Measurements from ENCODE around the gene CD46.

The CD46 gene

DNA sequence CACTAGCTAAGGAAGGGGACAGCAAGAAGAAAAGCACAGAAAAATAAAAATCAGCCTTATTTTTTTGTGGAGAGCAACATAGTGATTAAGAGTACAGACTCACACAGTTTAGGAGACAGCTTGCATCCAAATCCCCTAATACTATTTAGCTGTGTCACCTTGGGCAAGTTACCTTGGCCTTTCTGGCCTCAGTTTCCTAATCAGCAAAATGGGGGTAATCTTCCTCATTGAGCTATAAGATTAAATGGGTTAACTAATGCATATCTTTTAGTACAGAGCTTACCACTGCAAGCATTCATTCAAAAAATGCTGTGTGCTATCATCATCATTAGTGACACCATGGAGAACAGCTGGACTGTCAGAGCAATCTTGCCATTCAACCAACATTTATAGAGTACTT is 77.7 kb downstream of the CD46 start:
- Histone ChIP-seq H3K4me1 (ENCODE audit: insufficient read depth, low read length) (no peaks in the 10 kb centered on the region; the same call in 1 of the 2 replicates), H3K9ac (ENCODE audit: low read depth, low read length) (no peak overlapping the region), H3K9me3 (ENCODE audit: control insufficient read depth, insufficient read depth, low read length) (no peaks in the 10 kb centered on the region), H3K36me3 (ENCODE audit: insufficient read depth, low read length) (no peaks in the 10 kb centered on the region)

DNA sequence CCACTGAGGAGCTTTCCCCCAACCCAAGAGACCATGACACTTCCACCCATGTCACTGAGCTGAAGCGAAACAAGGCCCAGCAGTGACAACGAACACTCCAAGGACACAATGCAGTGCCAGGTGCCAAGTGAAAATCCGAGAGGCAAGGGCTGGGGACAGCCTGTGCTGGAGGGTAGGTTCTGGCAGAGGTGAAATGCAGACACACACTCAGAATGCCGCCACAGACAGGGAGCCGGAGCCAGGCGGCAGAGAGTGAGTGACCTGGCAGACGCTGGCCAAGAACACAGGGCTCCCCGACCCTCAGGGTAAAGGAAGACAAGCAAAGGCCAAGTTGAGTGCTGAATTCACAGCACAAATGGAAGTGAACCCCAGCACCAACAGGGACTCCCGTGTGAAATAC is 78.9 kb downstream of the CD46 start:
- H3K9me3 ChIP-seq (ENCODE audit: control insufficient read depth, insufficient read depth, low read length): no peaks in the 10 kb centered on the region
- no peaks in the 10 kb centered on the region for H3K36me3 ChIP-seq (ENCODE audit: insufficient read depth, low read length)

DNA sequence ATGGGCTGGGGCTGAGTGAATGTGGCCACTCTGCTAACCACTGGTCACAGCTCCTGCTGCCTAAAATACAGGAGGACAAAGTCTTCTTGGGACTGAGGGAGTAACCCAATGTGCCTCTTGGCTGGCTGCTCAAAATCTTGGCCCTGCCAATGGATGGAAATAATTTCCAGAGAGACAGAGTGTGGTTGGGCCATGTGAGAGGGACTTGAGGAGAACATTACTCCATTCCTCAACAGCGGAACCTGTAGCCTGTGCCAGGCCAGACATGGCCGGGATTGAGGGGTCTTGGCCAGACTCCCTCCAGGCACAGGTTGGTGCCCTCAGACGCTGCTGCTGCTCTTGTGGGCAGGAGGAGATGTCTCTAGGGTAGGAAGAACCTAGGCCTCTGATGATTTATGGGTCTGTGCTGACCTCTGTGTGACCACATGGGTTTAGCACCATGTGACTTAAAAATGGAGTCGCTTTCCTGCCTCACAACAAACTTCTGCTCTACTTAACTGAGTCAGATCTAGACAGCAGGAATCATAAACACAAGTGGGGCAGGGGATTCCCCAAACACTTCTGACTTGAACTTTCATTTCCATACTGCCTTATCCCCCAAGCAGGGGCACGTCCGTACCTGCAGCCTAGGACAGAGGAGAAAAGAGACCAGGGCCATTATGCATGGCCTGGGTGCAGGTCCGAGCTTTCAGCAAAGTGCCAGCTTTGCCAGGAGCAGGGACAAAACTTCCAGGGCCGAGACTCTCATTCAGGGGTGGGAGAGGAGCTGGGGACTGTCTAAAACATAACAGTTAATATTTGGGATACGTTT is 79.9 kb downstream of the CD46 start:
- Histone ChIP-seq H3K36me3 (ENCODE audit: insufficient read depth, low read length) (no peaks in the 10 kb centered on the region), H3K9ac (ENCODE audit: low read depth, low read length) (no peak overlapping the region), H3K9me3 (ENCODE audit: control insufficient read depth, insufficient read depth, low read length) (no peaks in the 10 kb centered on the region), H3K4me1 (ENCODE audit: insufficient read depth, low read length) (no peaks in the 10 kb centered on the region; the same call in 1 of the 2 replicates)

More for the DNA sequence above, 78.9 kb downstream of the CD46 start:
- H3K4me1 ChIP-seq (ENCODE audit: insufficient read depth, low read length): no peaks in the 10 kb centered on the region; the same call in 1 of the 2 replicates
- no peak overlapping the region for H3K9ac ChIP-seq (ENCODE audit: low read depth, low read length)

DNA sequence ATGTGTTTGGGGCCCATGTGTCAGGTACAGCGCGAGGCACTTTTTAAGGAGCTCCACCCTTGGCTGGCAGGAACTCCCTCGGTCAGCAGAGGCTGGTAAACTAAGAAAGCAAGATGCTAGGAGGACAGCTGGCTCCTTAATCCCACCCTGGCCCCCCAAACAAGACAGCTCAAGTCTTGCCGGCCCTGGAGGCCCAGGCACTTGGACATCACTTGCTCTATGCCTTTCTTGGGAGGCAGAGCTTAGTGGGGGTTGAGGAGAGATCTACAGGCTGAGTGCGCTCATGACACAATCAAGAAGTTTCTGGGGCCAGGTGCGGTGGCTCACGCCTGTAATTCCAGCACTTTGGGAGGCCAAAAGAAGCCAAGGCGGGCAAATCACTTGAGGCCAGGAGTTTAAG is 80.9 kb downstream of the CD46 start:
- H3K9me3 ChIP-seq (ENCODE audit: control insufficient read depth, insufficient read depth, low read length): no peaks in the 10 kb centered on the region
- no peak overlapping the region for H3K9ac ChIP-seq (ENCODE audit: low read depth, low read length)
- H3K4me1 ChIP-seq (ENCODE audit: insufficient read depth, low read length): no peaks in the 10 kb centered on the region
- no peaks in the 10 kb centered on the region for H3K36me3 ChIP-seq (ENCODE audit: insufficient read depth, low read length)

DNA sequence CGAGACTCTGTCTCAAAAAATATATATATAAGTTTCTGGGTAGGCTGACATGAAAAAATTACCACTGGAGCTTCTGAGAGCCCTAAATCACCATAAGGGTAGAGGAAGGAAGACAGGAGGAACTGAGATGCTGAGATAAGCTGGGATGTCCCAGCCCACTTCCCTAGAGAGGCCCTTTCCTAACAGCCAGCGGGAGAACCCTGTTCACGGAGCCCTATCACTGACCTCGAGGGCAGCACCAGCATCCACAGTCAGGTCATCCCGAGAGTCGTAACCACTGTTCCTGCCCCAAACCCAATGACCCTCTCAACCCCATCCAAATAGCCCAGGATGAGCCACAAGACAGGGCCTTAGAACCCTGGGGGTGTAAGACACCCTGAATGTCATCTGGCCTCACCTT is 81.5 kb downstream of the CD46 start:
- H3K9ac ChIP-seq (ENCODE audit: low read depth, low read length): no peak overlapping the region
- no peaks in the 10 kb centered on the region for H3K9me3 ChIP-seq (ENCODE audit: control insufficient read depth, insufficient read depth, low read length)
- H3K36me3 ChIP-seq (ENCODE audit: insufficient read depth, low read length): no peaks in the 10 kb centered on the region
- H3K4me1 ChIP-seq (ENCODE audit: insufficient read depth, low read length): no peaks in the 10 kb centered on the region

DNA sequence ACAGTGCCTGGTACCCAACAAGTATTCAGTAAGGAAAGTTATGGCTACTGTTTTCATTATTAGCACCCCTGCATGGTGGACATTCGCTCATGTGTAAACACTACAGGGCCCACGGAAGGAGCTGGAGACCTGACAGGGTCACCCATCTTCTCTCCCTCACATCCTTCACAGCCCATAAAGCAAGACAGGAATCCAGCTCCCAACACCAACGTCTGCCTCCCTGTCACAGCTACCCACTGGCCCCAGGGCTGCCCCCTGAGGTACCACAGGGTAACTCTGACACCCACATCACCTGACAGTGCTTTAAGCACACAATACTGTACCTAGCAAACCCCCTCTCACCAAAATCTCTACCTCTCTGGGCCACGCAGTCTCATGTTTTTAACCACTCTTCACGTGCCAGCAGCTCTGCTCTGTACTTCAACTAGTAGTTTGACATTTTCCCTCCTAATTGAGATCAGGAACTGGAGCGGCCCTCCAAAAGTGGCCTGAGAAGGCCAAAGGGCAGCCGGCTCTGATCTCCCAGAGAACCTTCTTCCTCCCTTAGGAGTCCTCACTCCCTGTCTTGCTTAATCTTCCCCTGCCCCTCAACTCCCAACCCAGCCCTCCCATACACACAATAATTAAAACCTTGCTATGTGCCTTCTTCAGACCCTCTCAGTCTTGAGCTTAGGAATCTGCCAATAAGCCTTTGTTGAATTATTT is 82.3 kb downstream of the CD46 start:
- no peaks in the 10 kb centered on the region for H3K4me1 ChIP-seq (ENCODE audit: insufficient read depth, low read length)

DNA sequence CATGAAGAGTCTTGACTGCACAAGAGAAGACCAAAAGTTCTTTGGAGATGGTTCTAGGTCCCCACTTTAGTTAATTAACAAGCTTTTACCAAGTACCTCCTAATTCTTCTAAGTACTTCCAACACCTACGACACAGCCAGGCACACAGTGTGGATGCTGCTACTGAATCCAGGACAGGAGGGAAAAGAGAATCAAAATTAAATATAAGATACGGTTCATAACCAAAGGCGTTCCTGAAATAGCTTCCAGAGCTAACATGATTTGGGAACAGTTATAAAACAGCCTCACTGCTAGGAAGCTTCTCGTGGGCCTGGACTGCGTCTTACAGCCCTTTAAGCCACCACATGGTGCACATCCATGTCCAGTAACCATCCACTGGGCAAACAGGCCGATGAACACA is 84.1 kb downstream of the CD46 start:
- H3K9ac ChIP-seq (ENCODE audit: low read depth, low read length): no peak overlapping the region
- no peaks in the 10 kb centered on the region for H3K4me1 ChIP-seq (ENCODE audit: insufficient read depth, low read length)
- H3K9me3 ChIP-seq (ENCODE audit: control insufficient read depth, insufficient read depth, low read length): no peaks in the 10 kb centered on the region
- no peaks in the 10 kb centered on the region for H3K36me3 ChIP-seq (ENCODE audit: insufficient read depth, low read length)

More for the DNA sequence above, 82.3 kb downstream of the CD46 start:
- no peaks in the 10 kb centered on the region for H3K9me3 ChIP-seq (ENCODE audit: control insufficient read depth, insufficient read depth, low read length)
- no peaks in the 10 kb centered on the region for H3K36me3 ChIP-seq (ENCODE audit: insufficient read depth, low read length)
- no peak overlapping the region for H3K9ac ChIP-seq (ENCODE audit: low read depth, low read length)

DNA sequence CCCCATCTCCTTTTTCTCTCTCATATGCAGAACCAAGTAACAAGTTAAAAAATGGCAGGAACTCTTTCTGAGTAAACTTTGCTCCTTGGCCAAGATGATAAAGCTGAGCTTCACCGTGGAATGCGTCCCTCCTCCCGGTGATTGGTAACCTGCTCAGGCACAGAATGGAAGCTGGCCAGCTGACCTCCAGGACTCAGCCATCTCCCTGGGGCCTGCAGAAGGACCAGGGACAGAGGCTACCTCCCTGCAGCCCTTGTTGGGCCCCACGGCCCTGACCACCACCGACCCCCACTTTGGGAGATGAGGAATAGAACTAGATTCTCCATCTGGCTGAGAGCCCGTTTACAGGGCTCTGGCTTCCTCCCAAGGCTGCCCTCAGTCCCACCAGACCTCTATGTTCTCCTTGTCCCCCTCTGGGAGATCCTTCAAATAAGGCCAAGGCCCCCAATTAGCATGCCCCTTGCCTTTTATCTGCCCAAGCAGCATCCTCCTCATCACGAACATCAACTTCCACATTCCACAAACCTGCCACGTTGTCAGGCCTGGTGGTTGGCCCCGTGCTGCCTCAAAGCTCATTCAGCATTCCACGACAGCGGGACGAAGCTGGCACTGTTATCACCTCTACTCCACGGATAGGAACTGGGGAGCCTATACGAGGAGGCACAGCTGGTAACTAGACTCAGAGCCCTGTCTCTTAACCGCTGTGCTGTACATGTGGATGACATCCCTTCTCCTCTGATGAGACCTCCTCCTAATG is 84.9 kb downstream of the CD46 start:
- Histone ChIP-seq H3K36me3 (ENCODE audit: insufficient read depth, low read length) (no peaks in the 10 kb centered on the region), H3K9ac (ENCODE audit: low read depth, low read length) (no peak overlapping the region)

DNA sequence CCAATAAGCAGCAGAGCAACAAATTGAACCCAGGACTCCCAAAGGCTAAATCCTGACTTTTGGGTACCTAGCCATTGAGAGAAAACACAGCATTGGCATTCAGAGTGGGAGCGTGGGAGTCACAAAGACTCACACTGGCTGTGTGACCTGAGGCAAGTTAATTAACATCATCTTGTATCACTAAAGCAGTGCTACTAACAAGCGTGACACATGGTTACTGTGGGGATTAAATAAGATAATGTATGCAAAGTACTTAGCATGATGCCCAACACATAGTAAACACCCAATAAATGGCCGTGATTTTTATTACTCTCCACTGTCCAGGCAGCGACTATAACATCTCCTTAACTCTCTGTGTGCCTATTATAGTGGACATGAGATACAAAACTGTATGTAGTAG is 85.8 kb downstream of the CD46 start:
- H3K9ac ChIP-seq (ENCODE audit: low read depth, low read length): no peak overlapping the region
- no peaks in the 10 kb centered on the region for H3K9me3 ChIP-seq (ENCODE audit: control insufficient read depth, insufficient read depth, low read length)
- no peaks in the 10 kb centered on the region for H3K4me1 ChIP-seq (ENCODE audit: insufficient read depth, low read length)
- H3K36me3 ChIP-seq (ENCODE audit: insufficient read depth, low read length): no peaks in the 10 kb centered on the region

More for the DNA sequence above, 84.9 kb downstream of the CD46 start:
- no peaks in the 10 kb centered on the region for H3K4me1 ChIP-seq (ENCODE audit: insufficient read depth, low read length)
- H3K9me3 ChIP-seq (ENCODE audit: control insufficient read depth, insufficient read depth, low read length): no peaks in the 10 kb centered on the region

DNA sequence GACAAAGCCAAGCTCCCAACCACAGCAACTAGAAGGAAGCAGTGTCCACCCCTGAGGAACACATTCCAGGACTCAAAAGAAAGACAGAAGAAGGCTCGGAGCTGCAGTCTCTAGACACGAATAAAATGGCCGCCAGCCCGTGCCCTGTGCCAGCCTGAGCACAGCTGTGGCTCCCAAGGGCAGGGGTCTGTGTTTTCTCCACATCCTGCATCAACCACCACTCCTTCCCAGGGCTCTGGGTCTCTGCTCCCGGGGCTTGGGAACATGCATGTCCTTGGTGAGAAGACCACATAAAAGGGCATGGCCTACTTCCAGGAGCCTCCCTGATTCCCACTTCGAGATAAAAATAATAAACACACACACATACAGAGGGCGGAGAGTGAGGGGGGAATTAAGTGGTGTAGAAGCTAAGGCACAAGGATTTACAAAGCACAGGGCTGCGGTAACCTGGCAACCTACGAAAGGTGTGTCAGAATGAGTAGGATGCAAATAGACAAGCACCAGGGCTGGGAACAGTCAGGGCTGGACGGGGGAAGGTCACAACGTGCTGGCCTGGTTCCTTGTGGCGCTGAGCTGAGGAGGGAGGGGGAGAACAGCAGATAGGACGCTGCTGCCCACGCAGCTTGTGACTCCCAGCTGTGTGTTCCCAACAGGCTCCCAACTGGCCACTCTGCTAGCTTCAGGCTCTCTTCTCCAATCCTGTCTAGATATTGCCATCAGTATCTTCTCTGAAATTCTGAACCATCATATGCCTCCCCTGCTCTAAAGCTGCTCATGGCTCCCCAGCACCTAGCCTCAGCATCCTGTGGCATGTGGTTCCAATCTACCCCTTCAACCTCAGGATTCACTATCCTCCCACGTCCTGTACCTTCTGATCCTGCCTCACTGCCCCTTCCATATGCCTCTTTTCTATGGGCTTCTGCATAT is 86.6 kb downstream of the CD46 start:
- Histone ChIP-seq H3K36me3 (ENCODE audit: insufficient read depth, low read length) (no peaks in the 10 kb centered on the region), H3K4me1 (ENCODE audit: insufficient read depth, low read length) (no peaks in the 10 kb centered on the region), H3K9me3 (ENCODE audit: control insufficient read depth, insufficient read depth, low read length) (no peaks in the 10 kb centered on the region), H3K9ac (ENCODE audit: low read depth, low read length) (no peak overlapping the region)

DNA sequence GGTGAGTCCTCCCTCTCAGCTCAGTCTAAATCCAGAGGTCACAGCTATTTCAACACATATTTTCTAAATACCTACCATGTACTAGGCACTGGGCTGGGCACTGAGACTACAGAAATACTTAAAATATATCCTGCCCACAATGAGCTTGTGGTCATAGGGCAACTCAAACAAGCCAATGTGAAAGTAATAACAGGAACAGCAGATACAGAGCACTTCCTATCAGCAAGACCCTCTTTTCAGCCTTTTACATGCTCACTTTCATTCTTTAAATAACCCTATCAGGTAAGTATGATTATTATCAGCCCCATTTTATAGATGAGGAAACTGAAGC is 87.2 kb downstream of the CD46 start:
- H3K9me3 ChIP-seq (ENCODE audit: control insufficient read depth, insufficient read depth, low read length): no peaks in the 10 kb centered on the region
- no peaks in the 10 kb centered on the region for H3K36me3 ChIP-seq (ENCODE audit: insufficient read depth, low read length)
- no peaks in the 10 kb centered on the region for H3K4me1 ChIP-seq (ENCODE audit: insufficient read depth, low read length)
- no peak overlapping the region for H3K9ac ChIP-seq (ENCODE audit: low read depth, low read length)

DNA sequence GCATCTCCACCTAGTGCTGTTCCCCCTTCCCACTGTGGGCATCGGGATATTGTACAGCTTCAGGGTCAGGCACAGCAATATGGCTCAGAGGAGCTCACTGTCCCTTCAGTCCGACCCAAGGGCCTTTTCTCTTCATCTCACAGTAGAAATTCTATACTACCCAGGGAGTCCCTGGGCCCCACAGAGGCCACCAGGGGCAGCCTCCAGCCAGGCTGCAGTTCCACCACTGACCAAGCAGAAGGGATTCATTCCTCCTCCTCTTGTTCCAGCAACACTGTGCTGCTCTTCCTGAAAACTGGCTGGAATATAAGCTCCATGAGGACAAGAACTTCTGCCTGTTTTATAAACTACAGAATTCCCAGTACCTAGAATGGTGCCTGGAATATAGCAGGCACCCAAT is 88.5 kb downstream of the CD46 start:
- no peaks in the 10 kb centered on the region for H3K4me1 ChIP-seq (ENCODE audit: insufficient read depth, low read length)
- no peaks in the 10 kb centered on the region for H3K9me3 ChIP-seq (ENCODE audit: control insufficient read depth, insufficient read depth, low read length)
- no peaks in the 10 kb centered on the region for H3K36me3 ChIP-seq (ENCODE audit: insufficient read depth, low read length)
- no peak overlapping the region for H3K9ac ChIP-seq (ENCODE audit: low read depth, low read length)

DNA sequence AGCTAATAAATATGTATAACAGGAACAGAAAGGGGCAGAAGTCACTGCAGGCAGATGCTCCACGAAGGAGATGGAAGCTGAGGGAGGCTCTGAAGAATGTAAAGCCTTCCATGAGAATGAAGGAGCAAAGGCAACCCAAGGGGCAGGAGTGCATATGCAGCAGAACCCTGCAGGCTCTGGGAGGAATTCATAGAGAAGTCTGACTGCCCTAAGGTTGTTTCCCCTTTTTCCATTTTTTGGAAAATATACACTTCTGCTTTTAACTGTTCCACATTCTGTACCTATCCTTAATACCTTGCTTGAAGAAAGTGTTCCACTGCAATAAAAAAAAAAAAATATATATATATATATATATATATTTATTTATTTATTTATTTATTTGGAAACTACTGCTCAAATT is 89.4 kb downstream of the CD46 start:
- H3K9me3 ChIP-seq (ENCODE audit: control insufficient read depth, insufficient read depth, low read length): no peaks in the 10 kb centered on the region
- no peaks in the 10 kb centered on the region for H3K4me1 ChIP-seq (ENCODE audit: insufficient read depth, low read length)
- no peak overlapping the region for H3K9ac ChIP-seq (ENCODE audit: low read depth, low read length)
- H3K36me3 ChIP-seq (ENCODE audit: insufficient read depth, low read length): no peaks in the 10 kb centered on the region

DNA sequence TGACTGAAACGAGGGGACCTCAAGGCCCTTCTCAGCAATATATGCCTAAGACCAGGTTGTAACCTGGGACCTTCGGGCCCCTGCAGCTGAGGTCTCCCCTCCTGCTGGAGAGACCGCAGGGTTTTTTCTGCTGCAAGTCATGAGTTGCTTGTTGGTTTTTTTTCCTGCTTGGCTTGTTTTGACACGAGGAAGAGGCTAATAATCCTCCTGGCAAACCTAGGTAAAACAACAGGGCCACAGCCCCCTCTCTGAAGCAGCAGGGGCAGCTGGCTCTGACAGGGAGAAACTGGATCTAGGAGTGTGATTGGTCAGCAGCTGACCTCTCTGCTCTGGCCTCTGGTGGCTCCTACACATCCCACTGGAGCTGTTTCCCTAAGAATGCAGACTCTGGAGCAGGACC is 90.0 kb downstream of the CD46 start:
- Histone ChIP-seq H3K9me3 (ENCODE audit: control insufficient read depth, insufficient read depth, low read length) (no peaks in the 10 kb centered on the region), H3K9ac (ENCODE audit: low read depth, low read length) (no peak overlapping the region), H3K4me1 (ENCODE audit: insufficient read depth, low read length) (no peaks in the 10 kb centered on the region), H3K36me3 (ENCODE audit: insufficient read depth, low read length) (no peaks in the 10 kb centered on the region)

All from ES-I3 (cell line).